HG03196 (cell line): ENCODE results near the gene TTLL13.
A peak's percentile ranks its signal among the peaks of the same experiment; 100 is the strongest.
"Not testable (repeated sequence)": the region's sequence is repeated elsewhere in the genome, so short reads cannot be mapped to it uniquely, and the experiment has no call there.

Experiments
- ATAC-seq: cut with Tn5 transposase; IDR thresholded peaks from one replicate; pipeline ENCODE4 v1.9.1; 2021; ENCODE audit not compliant: unreplicated experiment

The TTLL13 gene

DNA sequence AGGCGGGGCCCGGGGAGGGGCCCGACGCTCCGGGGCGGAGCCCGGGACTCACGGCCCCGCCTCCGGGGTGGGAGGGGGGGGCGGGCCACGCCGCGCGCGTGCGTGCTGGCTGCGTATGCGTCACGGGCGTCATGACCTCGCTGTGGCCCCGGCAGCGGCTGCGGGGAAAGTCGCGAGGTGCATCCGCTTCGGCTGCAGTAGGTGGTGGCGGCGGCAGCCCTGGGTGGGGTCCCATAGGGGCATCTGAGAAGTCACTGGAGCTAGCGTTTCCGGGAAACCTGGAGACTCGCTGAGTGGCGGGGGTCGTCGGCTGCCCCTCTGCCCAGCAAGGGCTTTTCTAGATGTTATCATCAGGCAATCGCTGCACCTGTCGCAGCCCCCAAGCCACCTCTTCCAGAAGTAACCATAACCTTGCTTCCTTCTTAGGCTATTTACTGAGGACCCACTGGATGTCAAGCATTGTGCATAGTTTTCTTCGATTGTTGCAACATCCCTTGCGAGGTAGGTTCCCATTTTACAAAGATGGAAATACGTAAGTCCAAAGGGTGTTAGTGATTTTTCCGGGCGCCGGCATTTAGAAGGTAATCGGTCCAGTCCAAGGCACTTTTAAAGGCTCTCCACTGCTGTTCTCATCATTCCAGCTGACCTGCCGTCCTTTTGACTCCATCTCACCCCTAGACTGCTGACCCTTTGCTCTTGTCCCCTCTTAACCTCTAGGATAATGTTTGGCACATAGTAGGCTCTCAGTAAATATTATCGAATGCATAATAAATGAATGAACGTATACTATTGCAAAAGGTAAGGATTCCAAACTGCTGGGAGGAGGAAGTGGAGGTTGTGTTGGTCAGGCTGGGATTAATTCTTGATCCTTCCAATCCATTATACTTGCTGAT is 15.0 kb upstream of the TTLL13 start, which contains the start of gene GDPGP1:
Gene GDPGP1, plus strand, starts transcription at position 114 of the 893 bp plus-strand sequence. CDS start 6,700 bp downstream, outside the sequence.
- peak; percentile 63 for ATAC-seq

DNA sequence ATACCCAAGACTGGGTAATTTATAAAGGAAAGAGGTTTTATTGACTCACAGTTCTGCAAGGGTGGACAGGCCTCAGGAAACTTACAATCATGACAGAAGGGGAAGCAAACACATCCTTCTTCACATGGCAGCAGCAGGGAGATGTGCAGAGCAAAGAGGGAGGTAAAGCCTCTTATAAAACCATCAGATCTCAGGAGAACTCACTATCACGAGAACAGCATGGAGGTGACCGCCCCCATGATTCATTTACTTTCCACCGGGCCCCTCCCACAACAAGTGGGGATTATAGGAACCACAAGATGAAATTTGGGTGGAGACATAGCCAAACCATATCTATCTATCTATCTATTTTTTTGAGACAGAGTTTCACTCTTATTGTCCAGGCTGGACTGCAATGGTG is 10.0 kb upstream of the TTLL13 start:
- no peak for ATAC-seq

- no peak for ATAC-seq
These were observed 8.5 kb upstream of the TTLL13 start for GRCh38 chr15:90240856-90241255.

DNA sequence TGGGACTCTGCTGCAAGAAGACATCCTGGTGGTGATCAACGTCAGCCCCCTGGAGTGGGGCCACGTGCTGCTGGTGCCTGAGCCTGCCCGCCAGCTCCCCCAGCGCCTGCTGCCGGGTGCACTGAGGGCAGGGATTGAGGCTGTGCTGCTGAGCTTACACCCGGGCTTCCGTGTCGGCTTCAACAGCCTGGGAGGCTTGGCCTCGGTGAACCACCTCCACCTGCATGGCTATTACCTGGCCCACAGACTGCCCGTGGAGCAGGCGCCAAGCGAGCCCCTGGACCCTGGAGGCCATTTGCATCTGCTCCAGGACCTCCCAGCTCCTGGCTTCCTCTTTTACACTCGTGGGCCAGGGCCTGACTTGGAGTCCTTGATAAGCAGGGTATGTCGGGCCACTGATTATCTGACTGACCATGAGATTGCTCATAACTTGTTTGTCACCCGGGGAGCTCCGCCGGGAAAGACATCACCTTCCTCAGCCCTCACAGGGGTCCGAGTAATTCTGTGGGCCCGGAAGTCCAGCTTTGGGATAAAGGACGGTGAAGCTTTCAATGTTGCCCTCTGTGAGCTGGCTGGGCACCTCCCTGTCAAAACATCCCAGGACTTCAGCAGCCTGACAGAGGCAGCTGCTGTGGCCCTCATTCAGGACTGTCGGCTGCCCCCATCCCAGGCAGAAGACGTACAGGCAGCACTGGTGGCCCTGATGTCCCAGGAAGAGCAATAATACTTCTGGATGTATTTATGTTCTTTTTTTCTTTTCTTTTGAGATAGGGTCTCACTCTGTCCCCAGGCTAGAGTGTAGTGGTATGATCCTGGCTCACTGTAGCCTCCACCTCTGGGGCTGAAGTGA is 7.8 kb upstream of the TTLL13 start:
- no peak for ATAC-seq

- ATAC-seq, result no peak
These were observed 5.3 kb upstream of the TTLL13 start for GRCh38 chr15:90243943-90244639.

GRCh38 chr15:90248789-90249202 is 560 bp upstream of the TTLL13 start:
- no peak for ATAC-seq

DNA sequence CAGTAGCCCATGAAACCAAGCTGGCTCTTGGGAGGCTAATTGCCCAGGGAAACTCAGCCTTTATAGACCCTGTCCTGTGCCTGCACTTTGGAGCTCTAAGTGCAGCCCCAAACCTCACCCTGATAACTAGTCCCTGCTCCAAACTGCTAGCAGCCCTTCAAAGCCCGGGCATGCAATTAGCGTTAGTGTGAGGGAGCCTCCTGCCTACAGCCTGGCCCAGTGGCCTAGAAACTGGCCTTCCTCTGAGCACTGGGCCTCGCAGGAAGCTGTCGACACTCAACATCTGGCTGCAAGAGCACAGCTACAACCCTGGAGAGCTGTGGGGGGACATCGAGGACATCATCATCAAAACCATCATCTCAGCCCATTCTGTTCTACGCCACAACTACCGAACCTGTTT is 8.4 kb downstream of the TTLL13 start:
- no peak for ATAC-seq

GRCh38 chr15:90259524-90259923 is 10.2 kb downstream of the TTLL13 start:
- peak; percentile 56 for ATAC-seq

DNA sequence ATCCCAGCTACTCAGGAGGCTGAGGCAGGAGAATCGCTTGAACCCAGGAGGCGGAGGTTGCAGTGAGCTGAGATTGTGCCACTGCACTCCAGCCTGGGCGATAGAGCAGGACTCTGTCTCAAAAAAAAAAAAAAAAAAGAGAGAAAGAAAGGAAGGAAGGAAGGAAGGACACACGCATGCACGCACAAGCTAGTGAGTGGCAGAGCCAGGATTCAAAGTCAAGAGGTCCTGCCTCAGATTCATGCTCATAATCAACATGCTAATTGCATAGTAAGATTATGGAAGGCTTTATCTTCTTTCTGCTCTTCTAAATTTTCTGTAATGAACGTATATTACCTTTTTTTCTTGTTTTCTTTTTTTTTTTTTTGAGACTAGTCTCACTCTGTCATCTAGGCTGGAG is 11.4 kb downstream of the TTLL13 start:
- not testable (repeated sequence) for ATAC-seq

GRCh38 chr15:90261811-90262210 is 12.5 kb downstream of the TTLL13 start:
- no peak for ATAC-seq

- no peak for ATAC-seq
These were observed 13.1 kb downstream of the TTLL13 start for GRCh38 chr15:90262426-90262825.

DNA sequence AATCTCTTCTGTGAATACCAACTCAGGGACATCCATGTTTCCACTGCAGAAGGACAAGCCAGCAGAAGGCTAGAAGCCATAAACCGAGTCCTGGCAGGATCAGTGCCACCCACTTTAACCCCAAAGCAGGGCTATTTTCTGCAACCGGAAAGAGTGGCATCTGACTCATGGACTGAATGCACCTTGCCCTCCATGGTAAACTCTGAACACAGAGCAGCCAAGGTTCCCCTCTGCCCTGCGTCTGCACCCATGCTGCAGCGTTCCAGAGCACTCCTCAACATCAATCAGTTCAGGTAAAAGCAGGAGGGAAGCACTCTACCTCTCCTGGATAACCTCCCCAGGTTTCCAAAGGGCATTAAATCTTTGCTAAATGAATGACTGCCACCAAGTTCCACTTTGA is 15.3 kb downstream of the TTLL13 start:
- ATAC-seq, result no peak

DNA sequence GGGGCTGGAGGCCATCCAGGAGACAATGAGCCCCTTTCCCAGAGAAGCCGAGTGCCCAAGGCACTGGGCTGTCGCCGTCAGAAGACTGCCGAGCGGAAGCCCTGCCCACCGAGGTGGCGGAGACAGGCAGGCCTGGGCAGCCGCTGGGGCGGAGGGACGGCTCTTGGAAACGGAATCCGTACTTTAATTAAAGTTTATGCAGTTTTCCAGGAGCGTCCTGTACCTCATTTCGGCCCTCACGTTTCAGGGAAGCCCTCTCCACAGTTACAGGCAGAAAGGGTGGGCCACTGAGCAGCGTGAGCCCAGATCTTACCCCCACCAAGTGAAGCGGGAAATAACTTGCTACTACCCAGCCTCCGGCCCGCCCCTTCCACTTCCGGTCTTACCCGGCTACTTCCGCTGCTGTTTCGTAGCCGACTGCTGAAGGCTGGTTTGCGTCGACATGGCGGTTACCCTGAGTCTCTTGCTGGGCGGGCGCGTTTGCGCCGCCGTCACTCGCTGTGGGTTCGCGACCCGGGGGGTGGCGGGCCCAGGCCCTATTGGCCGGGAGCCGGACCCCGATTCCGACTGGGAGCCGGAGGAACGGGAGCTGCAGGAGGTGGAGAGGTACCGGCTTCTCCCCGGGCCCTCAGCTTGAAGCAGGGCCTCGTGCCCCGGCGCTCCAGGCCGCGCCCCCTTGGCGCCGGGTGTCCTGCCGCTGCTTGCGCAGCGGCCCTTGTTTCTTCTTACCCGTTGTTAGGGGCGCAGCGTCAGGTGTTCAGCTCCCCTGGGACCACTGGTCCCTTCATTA is 16.1 kb downstream of the TTLL13 start, which contains the start of gene NGRN:
Gene NGRN, plus strand, starts transcription at position 402 of the 790 bp plus-strand sequence. Its CDS starts 41 bp downstream, at position 443.
- ATAC-seq, result peak; percentile 83

- ATAC-seq, result peak; percentile 8
These were observed 16.7 kb downstream of the TTLL13 start for GRCh38 chr15:90266061-90266431.

DNA sequence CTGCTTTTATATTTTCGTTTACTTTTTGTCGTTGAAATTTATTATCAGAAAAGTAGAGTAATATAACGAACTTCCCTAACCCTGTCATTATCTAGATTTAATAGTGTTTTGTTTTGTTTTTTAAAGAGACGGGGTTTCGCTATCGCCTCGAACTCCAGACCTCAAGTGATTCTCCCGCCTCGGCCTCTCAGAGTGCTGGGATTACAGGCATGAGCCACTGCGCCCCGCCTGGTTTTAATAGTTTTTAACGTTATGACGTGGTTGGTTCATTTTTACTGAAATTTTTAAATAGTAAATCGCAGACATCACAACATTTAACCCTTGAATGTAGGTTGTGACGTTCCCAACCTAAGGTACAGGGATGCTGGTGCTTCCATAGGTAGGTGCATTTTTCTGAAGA is 17.1 kb downstream of the TTLL13 start:
- no peak for ATAC-seq

GRCh38 chr15:90268415-90268814 is 19.1 kb downstream of the TTLL13 start:
- no peak for ATAC-seq

DNA sequence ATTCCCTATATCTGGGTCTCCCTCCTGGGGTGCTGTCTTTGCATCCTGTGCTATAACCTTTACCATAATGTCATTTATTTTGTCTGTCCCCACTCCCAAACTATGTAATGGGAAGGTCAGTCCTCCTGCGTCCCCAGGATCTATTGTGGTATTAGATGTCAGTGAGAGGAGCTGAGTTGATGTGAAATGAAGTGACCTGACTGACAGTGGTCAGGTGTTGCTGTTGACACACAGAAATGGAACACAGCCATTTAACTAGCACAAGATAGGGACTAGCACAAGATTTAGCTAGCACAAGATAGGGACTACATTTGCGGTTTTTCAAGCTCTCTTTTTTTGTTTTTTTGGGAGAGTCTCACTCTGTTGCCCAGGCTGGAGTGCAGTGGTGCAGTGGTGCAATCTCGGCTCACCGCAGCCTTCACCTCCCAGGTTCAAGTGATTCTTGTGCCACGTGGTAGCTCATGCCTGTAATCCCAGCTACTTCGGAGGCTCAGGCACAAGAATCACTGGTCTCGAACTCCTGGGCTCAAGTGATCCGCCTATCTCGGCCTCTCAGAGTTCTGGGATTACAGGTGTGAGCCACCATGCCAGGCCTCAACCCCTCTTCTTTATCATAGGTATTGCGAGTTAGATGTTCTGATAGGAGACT is 21.3 kb downstream of the TTLL13 start:
- ATAC-seq, result no peak

DNA sequence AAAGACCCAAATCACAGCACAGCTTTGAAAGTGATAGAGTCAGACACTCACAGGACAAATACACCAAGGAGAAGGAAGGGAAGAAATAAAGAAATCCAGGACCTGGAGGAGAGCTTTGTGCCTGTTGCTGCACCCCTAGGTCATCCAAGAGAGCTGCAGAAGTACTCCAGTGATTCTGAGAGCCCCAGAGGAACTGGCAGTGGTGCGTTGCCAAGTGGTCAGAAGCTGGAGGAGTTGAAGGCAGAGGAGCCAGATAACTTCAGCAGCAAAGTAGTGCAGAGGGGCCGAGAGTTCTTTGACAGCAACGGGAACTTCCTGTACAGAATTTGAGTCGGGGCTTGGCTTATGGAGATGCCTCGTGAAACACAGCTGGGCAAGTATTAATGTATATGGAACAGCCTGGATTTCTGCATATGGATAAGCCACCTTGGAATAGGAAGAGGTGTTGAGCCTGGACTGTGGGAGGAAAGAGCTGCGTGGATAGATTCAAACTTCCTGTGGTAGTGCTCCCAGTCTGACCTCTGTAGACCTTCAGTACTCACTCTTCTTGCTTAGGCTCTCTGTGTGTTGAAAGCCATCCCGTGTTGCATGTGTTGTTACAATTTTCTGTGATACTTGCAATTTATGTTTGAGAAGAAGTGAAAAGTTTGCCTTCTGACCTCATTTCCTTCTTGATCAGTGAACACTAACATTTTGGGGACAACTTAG is 22.3 kb downstream of the TTLL13 start:
- no peak for ATAC-seq

GRCh38 chr15:90278467-90278866 is 29.1 kb downstream of the TTLL13 start:
- not testable (repeated sequence) for ATAC-seq
